ENCODE results near the gene CLDN7.

The CLDN7 gene

GRCh38 chr17:7235693-7236665 is 26.3 kb downstream of the CLDN7 start:
- no peak for DNase-seq

- DNase-seq = peak; percentile 96
Measured at GRCh38 chr17:7234083-7234951, 28.0 kb downstream of the CLDN7 start, which contains the start of gene DVL2. Gene DVL2 (minus strand): TSS chr17:7234517. CDS start chr17:7234262, 255 bp downstream.

- no peak for DNase-seq
Measured at GRCh38 chr17:7233701-7234082, 28.6 kb downstream of the CLDN7 start.

GRCh38 chr17:7232114-7232513 is 30.2 kb downstream of the CLDN7 start:
- no peak for DNase-seq

- DNase-seq = no peak
Measured at GRCh38 chr17:7229504-7229903, 32.8 kb downstream of the CLDN7 start.

- DNase-seq = no peak
Measured at GRCh38 chr17:7228920-7229319, 33.4 kb downstream of the CLDN7 start.

GRCh38 chr17:7226721-7227710 is 35.3 kb downstream of the CLDN7 start:
- no peak for DNase-seq

- DNase-seq = no peak
Measured at GRCh38 chr17:7225711-7226331, 36.5 kb downstream of the CLDN7 start.

GRCh38 chr17:7224661-7225111 is 37.6 kb downstream of the CLDN7 start:
- no peak for DNase-seq

- DNase-seq = no peak
Measured at GRCh38 chr17:7224110-7224509, 38.2 kb downstream of the CLDN7 start.

GRCh38 chr17:7223375-7223774 is 38.9 kb downstream of the CLDN7 start:
- DNase-seq = no peak

- DNase-seq = no peak
Measured at GRCh38 chr17:7222972-7223292, 39.3 kb downstream of the CLDN7 start.

GRCh38 chr17:7222093-7222971 is 39.9 kb downstream of the CLDN7 start:
- no peak for DNase-seq

GRCh38 chr17:7221278-7222092 is 40.8 kb downstream of the CLDN7 start:
- no peak for DNase-seq

GRCh38 chr17:7220593-7221277 is 41.5 kb downstream of the CLDN7 start:
- peak; percentile 79 for DNase-seq

- DNase-seq = peak; percentile 89
Measured at GRCh38 chr17:7219812-7220592, 42.3 kb downstream of the CLDN7 start, which contains the start of the genes ACADVL and DLG4. Gene ACADVL (plus strand): TSS chr17:7219938. CDS start chr17:7219985, 47 bp downstream. Gene DLG4 (minus strand): TSS chr17:7219836.

GRCh38 chr17:7219229-7219811 is 43.0 kb downstream of the CLDN7 start:
- no peak for DNase-seq

- DNase-seq = no peak
Measured at GRCh38 chr17:7218758-7219157, 43.5 kb downstream of the CLDN7 start.
